Progenitor cell of endocrine pancreas (in vitro differentiated cells): Measurements from ENCODE around the gene RCBTB1. TPM values are rescaled to one million over a fixed set of nuclear protein-coding genes. Genes with fewer than 3 reads are reported as not detected.

Experiments
- DNase-seq: peaks from one replicate; pipeline ENCODE4 v3.0.0; 2021; ENCODE audit warnings: low spot score; ENCODE audit not compliant: unreplicated experiment
- H3K27ac Mint-ChIP-seq: 2 replicates; pipeline ENCODE4 v1.8.0; 2021; ENCODE audit warnings: mild to moderate bottlenecking, moderate library complexity, mixed read lengths
- H3K27me3 Mint-ChIP-seq: 2 replicates; pipeline ENCODE4 v1.8.0; 2021; ENCODE audit warnings: mixed read lengths
- H3K36me3 Mint-ChIP-seq: 2 replicates; pipeline ENCODE4 v1.8.0; 2022; ENCODE audit warnings: mixed read lengths; ENCODE audit not compliant: insufficient read depth
- H3K4me1 Mint-ChIP-seq: 2 replicates; pipeline ENCODE4 v1.8.0; 2021; ENCODE audit warnings: low read depth, mixed read lengths
- H3K4me3 Mint-ChIP-seq: 2 replicates; pipeline ENCODE4 v1.8.0; 2021; ENCODE audit warnings: low read depth, mild to moderate bottlenecking, moderate library complexity, mixed read lengths
- H3K9me3 Mint-ChIP-seq: 2 replicates; pipeline ENCODE4 v1.8.0; 2021; ENCODE audit warnings: low read depth, mixed read lengths
- CTCF ChIP-seq: fragments of 200-600 bp; sonication (generic); IDR thresholded peaks from one replicate; pipeline ENCODE4 v1.5.0; 2021; ENCODE audit warnings: antibody characterized with exemption, mild to moderate bottlenecking; ENCODE audit not compliant: unreplicated experiment
- total RNA-seq: library from RNA; stranded (reverse); gene quantifications from 2 replicates; pipeline ENCODE4 v1.2.1, GENCODE V29; 2021

The RCBTB1 gene
- total RNA-seq, 1 donor from 2014 or later, result 29.8 TPM

- TF ChIP-seq CTCF, result no peak
- Mint-ChIP-seq H3K4me3 (no peak overlapping the region), H3K9me3 (no peaks in the 10 kb centered on the region), H3K27me3 (peaks cover 14% of the 10 kb centered on the region), H3K4me1 (no peaks in the 10 kb centered on the region), H3K27ac (no peak overlapping the region), H3K36me3 (peaks cover 38% of the 10 kb centered on the region)
- DNase-seq, result no peak
These were observed 31.5 kb downstream of the RCBTB1 start for GRCh38 chr13:49553888-49554287.

- H3K9me3 Mint-ChIP-seq, result no peaks in the 10 kb centered on the region
- H3K4me1 Mint-ChIP-seq, result peaks cover under 1% of the 10 kb centered on the region
- H3K27ac Mint-ChIP-seq, result no peak overlapping the region
- no peak for TF ChIP-seq CTCF
- H3K4me3 Mint-ChIP-seq, result no peak overlapping the region
- no peak for DNase-seq
- H3K36me3 Mint-ChIP-seq, result peaks cover 38% of the 10 kb centered on the region
- H3K27me3 Mint-ChIP-seq, result peaks cover 6% of the 10 kb centered on the region
These were observed 34.3 kb downstream of the RCBTB1 start for GRCh38 chr13:49550942-49551644.

- peaks cover 4% of the 10 kb centered on the region for H3K27me3 Mint-ChIP-seq
- H3K36me3 Mint-ChIP-seq, result peaks cover 33% of the 10 kb centered on the region
- no peak overlapping the region for H3K27ac Mint-ChIP-seq
- peaks cover 10% of the 10 kb centered on the region for H3K4me1 Mint-ChIP-seq
- no peak for DNase-seq
- TF ChIP-seq CTCF, result no peak
- no peak overlapping the region for H3K4me3 Mint-ChIP-seq
- no peaks in the 10 kb centered on the region for H3K9me3 Mint-ChIP-seq
These were observed 36.1 kb downstream of the RCBTB1 start for GRCh38 chr13:49549289-49549688.

- Mint-ChIP-seq H3K27ac (no peak overlapping the region), H3K36me3 (peaks cover 22% of the 10 kb centered on the region)
- DNase-seq, result no peak
These were observed 38.8 kb downstream of the RCBTB1 start for GRCh38 chr13:49546561-49546960.

GRCh38 chr13:49545661-49546060 lies 39.7 kb downstream of the RCBTB1 start:
- no peak overlapping the region for H3K4me3 Mint-ChIP-seq
- H3K36me3 Mint-ChIP-seq, result peaks cover 20% of the 10 kb centered on the region
- peak overlapping the region; percentile 41 for H3K27ac Mint-ChIP-seq
- no peaks in the 10 kb centered on the region for H3K27me3 Mint-ChIP-seq
- H3K4me1 Mint-ChIP-seq, result peaks cover 10% of the 10 kb centered on the region
- TF ChIP-seq CTCF, result no peak
- no peak for DNase-seq
- no peaks in the 10 kb centered on the region for H3K9me3 Mint-ChIP-seq

More at GRCh38 chr13:49546561-49546960, 38.8 kb downstream of the RCBTB1 start:
- no peaks in the 10 kb centered on the region for H3K9me3 Mint-ChIP-seq
- peaks cover 10% of the 10 kb centered on the region for H3K4me1 Mint-ChIP-seq
- H3K4me3 Mint-ChIP-seq, result no peak overlapping the region
- TF ChIP-seq CTCF, result no peak
- H3K27me3 Mint-ChIP-seq, result no peaks in the 10 kb centered on the region
